ENCODE data around the gene RETREG3. TPM values are rescaled to one million over a fixed set of nuclear protein-coding genes. Genes with fewer than 3 reads are reported as not detected.
A peak's percentile ranks its signal among the peaks of the same experiment; 100 is the strongest.

RETREG3 gene
- total and polyA plus RNA-seq, 2 of the 13 experiments (the other 11 are each of a cell fraction or from before 2014, with no cell fraction given) = 47.0 to 55.8 TPM

DNA sequence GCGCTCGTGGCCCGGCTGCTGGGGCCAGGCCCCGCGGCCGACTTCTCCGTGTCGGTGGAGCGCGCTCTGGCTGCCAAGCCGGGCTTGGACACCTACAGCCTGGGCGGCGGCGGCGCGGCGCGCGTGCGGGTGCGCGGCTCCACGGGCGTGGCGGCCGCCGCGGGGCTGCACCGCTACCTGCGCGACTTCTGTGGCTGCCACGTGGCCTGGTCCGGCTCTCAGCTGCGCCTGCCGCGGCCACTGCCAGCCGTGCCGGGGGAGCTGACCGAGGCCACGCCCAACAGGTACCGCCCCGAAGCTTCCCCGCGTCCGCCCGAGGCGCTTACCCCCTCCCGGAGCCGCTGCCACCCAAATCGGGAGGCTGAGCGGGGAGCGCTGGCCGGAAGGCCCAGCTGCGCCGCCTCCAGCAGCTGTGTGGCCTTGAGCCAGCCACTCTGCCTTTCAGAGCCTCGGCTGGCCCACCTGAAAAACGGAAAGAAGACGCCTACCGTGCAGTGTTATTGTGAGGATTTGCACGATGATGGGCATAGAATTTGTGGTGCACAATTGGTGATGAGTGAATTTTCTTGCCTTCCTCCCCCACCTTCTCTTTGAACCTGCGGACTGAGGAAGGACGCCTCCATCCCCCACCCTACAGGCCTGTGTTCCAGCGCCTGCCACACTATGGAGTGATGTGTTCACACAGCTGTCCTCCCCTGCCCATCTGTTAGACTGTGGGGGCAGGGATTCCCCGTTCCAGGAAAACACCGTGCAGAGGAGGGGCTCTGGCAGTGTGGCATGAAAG lies 72.6 kb downstream of the RETREG3 start (continued):
- peak; percentile 58; the same call in 1 of the 2 replicates for TF ChIP-seq ZNF503 (CRISPR knock-in tag; IDR thresholded peaks at IDR 0.05)
- TF ChIP-seq, protein P1, sequence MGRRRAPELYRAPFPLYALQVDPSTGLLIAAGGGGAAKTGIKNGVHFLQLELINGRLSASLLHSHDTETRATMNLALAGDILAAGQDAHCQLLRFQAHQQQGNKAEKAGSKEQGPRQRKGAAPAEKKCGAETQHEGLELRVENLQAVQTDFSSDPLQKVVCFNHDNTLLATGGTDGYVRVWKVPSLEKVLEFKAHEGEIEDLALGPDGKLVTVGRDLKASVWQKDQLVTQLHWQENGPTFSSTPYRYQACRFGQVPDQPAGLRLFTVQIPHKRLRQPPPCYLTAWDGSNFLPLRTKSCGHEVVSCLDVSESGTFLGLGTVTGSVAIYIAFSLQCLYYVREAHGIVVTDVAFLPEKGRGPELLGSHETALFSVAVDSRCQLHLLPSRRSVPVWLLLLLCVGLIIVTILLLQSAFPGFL (CRISPR knock-in tag; IDR thresholded peaks at IDR 0.05) = no peak
- TF ChIP-seq, protein P2, sequence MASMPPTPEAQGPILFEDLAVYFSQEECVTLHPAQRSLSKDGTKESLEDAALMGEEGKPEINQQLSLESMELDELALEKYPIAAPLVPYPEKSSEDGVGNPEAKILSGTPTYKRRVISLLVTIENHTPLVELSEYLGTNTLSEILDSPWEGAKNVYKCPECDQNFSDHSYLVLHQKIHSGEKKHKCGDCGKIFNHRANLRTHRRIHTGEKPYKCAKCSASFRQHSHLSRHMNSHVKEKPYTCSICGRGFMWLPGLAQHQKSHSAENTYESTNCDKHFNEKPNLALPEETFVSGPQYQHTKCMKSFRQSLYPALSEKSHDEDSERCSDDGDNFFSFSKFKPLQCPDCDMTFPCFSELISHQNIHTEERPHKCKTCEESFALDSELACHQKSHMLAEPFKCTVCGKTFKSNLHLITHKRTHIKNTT (CRISPR knock-in tag; IDR thresholded peaks at IDR 0.05) = no peak
- TF ChIP-seq TBX2 (CRISPR knock-in tag; IDR thresholded peaks at IDR 0.05; ENCODE audit: borderline replicate concordance) = peak; percentile 35; the same call in 1 of the 2 replicates
- TF ChIP-seq, protein P3, sequence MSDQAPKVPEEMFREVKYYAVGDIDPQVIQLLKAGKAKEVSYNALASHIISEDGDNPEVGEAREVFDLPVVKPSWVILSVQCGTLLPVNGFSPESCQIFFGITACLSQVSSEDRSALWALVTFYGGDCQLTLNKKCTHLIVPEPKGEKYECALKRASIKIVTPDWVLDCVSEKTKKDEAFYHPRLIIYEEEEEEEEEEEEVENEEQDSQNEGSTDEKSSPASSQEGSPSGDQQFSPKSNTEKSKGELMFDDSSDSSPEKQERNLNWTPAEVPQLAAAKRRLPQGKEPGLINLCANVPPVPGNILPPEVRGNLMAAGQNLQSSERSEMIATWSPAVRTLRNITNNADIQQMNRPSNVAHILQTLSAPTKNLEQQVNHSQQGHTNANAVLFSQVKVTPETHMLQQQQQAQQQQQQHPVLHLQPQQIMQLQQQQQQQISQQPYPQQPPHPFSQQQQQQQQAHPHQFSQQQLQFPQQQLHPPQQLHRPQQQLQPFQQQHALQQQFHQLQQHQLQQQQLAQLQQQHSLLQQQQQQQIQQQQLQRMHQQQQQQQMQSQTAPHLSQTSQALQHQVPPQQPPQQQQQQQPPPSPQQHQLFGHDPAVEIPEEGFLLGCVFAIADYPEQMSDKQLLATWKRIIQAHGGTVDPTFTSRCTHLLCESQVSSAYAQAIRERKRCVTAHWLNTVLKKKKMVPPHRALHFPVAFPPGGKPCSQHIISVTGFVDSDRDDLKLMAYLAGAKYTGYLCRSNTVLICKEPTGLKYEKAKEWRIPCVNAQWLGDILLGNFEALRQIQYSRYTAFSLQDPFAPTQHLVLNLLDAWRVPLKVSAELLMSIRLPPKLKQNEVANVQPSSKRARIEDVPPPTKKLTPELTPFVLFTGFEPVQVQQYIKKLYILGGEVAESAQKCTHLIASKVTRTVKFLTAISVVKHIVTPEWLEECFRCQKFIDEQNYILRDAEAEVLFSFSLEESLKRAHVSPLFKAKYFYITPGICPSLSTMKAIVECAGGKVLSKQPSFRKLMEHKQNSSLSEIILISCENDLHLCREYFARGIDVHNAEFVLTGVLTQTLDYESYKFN (CRISPR knock-in tag; conservative IDR thresholded peaks at IDR 0.05) = peak; percentile 77
- no peak for TF ChIP-seq ZNF326 (CRISPR knock-in tag; IDR thresholded peaks at IDR 0.05; ENCODE audit: borderline replicate concordance)
- TF ChIP-seq ZMAT3 (CRISPR knock-in tag; conservative IDR thresholded peaks at IDR 0.05) = peak; percentile 31; the same call in 1 of the 2 replicates
- TF ChIP-seq HOXA3 (CRISPR knock-in tag; IDR thresholded peaks at IDR 0.05) = peak; percentile 69
- TF ChIP-seq ZNF34 (CRISPR knock-in tag; IDR thresholded peaks at IDR 0.05; ENCODE audit: borderline replicate concordance) = no peak
- peak; percentile 17; the same call in 1 of the 2 replicates for TF ChIP-seq ZFP37 (CRISPR knock-in tag; IDR thresholded peaks at IDR 0.05; ENCODE audit: borderline replicate concordance)
- no peak for TF ChIP-seq ZNF704 (CRISPR knock-in tag; IDR thresholded peaks at IDR 0.05; ENCODE audit: borderline replicate concordance)
- peak; percentile 95 for TF ChIP-seq RBFOX2 (IDR thresholded peaks at IDR 0.05; ENCODE audit: low read depth, low read length)
- no peak for TF ChIP-seq KAT2B (IDR thresholded peaks at IDR 0.05; ENCODE audit: borderline replicate concordance, low read depth, low read length)
- no peak for TF ChIP-seq ZNF660 (CRISPR knock-in tag; IDR thresholded peaks at IDR 0.05; ENCODE audit: borderline replicate concordance, low read depth)
- TF ChIP-seq NFYC (CRISPR knock-in tag; IDR thresholded peaks at IDR 0.05) = peak; percentile 33
- no peak; the same call in 1 of the 2 replicates for TF ChIP-seq ZNF619 (CRISPR knock-in tag; IDR thresholded peaks at IDR 0.05)
- TF ChIP-seq HDAC1 (CRISPR knock-in tag; IDR thresholded peaks at IDR 0.05) = peak; percentile 70; the same call in 1 of the 2 replicates

All from HepG2 (cell line).